Large intestine (tissue), 3 donors: ENCODE results near the gene CLINT1. TPM values are rescaled to one million over a fixed set of nuclear protein-coding genes. Genes with fewer than 3 reads are reported as not detected.
"Not testable (repeated sequence)": the region's sequence is repeated elsewhere in the genome, so short reads cannot be mapped to it uniquely, and the experiment has no call there.

Experiments used
- DNase-seq, 2 donors: peaks; one replicate each; pipeline versions ENCODE4 v3.0.0 to v3.0.0-alpha.2; 2013
- H3K27ac ChIP-seq: one replicate; pipeline ENCODE4 v1.5.1; 2013; ENCODE audit warnings: low read length
- H3K27me3 ChIP-seq: 2 replicates; pipeline ENCODE4 v1.6.1; 2013; ENCODE audit warnings: low read length; ENCODE audit not compliant: control insufficient read depth, insufficient read depth
- H3K36me3 ChIP-seq: 2 replicates; pipeline ENCODE4 v1.6.1; 2013; ENCODE audit warnings: low read length; ENCODE audit not compliant: control insufficient read depth, insufficient read depth
- H3K4me1 ChIP-seq: one replicate; pipeline ENCODE4 v1.6.1; 2013; ENCODE audit warnings: low read length; ENCODE audit not compliant: control insufficient read depth, insufficient read depth
- H3K4me3 ChIP-seq: one replicate; pipeline ENCODE4 v1.5.1; 2013; ENCODE audit warnings: low read length
- H3K9me3 ChIP-seq: one replicate; pipeline ENCODE4 v1.6.1; 2013; ENCODE audit warnings: mild to moderate bottlenecking, low read depth, low read length, moderate library complexity; ENCODE audit not compliant: control insufficient read depth
- WGBS: methylation state at CpG from one replicate; pipeline ENCODE4 v1.1.5; 2013; ENCODE audit warnings: low lambda C conversion rate; ENCODE audit not compliant: insufficient coverage; 5-methylcytosine and 5-hydroxymethylcytosine counted together
- polyA plus RNA-seq: library from polyadenylated mRNA; unstranded; fragments of 120-200 nt; gene quantifications from one replicate; pipeline ENCODE4 v1.2.1, GENCODE V29; 2013

CLINT1 gene
- polyA plus RNA-seq, 1 donor, result 117 TPM

DNA sequence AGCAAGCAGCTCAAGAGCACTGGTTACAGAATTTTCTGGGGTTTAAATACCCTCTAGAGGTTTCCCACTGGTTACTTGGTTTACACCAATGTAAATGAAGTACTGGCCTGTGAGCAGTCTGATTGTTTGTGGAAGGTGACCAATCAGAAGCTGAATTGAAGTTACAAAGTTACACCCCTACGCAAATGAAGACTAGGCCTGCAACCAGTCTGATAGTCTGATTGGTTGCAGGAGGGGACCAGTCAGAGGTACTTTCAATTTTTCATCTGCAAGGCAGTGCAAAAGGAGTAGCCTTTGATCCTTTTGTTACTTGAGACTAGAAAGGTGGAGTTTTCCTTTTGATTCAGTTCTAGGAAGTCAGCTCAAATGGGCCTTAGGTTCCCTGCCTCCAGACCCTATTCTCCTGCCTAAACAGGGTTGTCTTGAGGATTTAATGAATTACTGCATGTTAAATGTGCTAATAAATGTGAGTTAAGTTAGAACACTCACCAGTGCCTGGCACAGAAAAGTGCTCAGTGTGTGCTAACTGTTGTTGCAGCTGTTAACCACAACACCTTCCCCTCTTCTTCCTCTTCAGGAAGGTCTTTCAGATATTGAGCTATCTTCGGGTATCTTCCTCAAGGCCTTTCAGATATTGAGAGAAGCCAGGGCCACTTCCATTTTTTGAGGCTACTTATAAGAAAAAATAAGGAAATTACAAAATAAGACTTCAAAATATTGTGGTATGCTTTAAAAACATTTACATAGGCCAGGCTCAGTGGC lies 32.1 kb upstream of the CLINT1 start:
- peak overlapping the region; percentile 43 for H3K27ac ChIP-seq
- WGBS, result no CpG with 5 or more reads among the region's 2 CpGs
- H3K27me3 ChIP-seq, result no peaks in the 10 kb centered on the region
- peaks cover 12% of the 10 kb centered on the region for H3K4me1 ChIP-seq
- DNase-seq, result peak in 1 of 2 donors; percentile 57
- no peak overlapping the region for H3K4me3 ChIP-seq
- H3K36me3 ChIP-seq, result no peaks in the 10 kb centered on the region
- peaks cover 8% of the 10 kb centered on the region for H3K9me3 ChIP-seq

DNA sequence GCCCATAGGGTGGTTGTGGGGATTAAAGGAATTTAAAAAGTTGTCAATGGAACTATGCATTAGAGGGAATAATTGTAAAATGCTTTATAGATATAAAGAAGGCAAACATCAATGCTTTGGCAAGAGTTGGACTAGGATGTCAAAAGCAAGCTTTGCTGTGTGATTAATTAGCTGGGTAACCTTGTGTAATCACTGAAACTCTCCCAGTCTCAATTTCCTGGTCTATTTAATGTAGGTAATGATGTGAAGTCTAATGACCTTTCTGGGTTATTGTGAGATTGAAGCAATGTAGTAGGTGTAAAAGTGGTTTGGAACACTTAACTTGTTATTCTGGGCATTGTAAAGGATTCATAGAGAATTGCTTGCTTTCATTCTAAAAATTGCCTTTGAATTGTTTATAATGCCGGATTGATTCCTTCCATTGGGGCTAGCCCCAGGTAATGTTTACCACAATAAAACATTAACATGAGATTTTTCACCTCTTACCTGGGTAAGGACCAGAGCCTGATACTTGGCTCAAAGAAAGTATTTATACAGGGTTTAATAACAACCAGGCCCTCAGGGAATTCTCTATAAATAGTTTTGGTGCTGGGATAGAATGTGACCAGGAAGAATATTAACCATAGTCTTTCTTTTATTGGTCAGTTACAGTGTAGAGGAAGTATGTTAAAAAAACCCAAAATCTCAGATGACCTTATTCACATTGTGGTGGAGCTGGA lies 30.0 kb upstream of the CLINT1 start:
- Histone ChIP-seq H3K9me3 (peaks cover 8% of the 10 kb centered on the region), H3K27ac (no peak overlapping the region), H3K36me3 (no peaks in the 10 kb centered on the region), H3K4me1 (peaks cover 12% of the 10 kb centered on the region), H3K4me3 (no peak overlapping the region), H3K27me3 (no peaks in the 10 kb centered on the region)
- WGBS, result 83% methylated on average over 1 of the region's 1 CpG
- DNase-seq, result peak in 1 of 2 donors; percentile 27

DNA sequence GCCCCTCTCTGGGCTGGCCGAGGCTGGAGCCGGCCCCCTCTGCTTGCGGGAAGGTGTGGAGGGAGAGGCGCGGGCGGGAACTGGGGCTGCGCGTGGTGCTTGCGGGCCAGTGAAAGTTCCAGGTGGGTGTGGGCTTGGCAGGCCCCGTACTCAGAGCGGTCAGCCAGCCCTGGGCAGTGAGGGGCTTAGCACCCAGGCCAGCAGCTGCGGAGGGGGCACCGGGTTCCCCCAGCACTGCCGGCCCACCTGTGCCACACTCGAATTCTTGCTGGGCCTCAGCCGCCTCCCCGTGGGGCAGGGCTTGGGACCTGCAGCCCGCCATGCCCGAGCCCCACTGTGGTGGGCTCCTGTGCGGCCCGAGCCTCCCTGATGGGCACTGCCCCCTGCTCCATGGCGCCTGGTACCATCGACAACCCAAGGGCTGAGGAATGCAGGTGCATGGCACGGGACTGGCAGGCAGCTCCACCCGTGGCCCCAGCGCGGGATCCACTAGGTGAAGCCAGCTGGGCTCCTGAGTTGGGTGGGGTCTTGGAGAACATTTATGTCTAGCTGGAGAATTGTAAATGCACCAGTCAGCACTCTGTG lies 27.9 kb upstream of the CLINT1 start:
- WGBS, result no CpG with 5 or more reads among the region's 27 CpGs
- Histone ChIP-seq H3K27me3 (no peaks in the 10 kb centered on the region), H3K4me3 (no peak overlapping the region), H3K27ac (no peak overlapping the region), H3K9me3 (peaks cover 8% of the 10 kb centered on the region), H3K36me3 (no peaks in the 10 kb centered on the region), H3K4me1 (peaks cover 12% of the 10 kb centered on the region)
- DNase-seq, result no peak

DNA sequence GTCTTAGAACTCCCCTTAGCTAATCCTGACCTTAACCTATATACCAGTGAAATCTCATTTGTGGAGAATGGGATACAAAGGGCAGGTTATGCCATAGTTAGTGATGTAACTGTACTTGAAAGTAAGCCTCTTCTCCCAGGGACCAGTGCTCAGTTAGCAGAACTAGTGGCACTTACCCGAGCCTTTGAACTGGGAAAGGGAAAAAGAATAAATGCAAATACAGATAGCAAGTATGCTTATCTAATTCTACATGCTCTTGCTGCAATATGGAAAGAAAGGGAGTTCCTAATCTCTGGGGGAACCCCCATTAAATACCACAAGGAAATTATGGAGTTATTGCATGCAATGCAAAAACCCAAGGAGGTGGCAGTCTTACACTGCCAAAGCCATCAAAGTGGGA lies 26.1 kb upstream of the CLINT1 start:
- not testable (repeated sequence) for H3K36me3 ChIP-seq, H3K27ac ChIP-seq, H3K27me3 ChIP-seq, H3K4me3 ChIP-seq, H3K9me3 ChIP-seq, H3K4me1 ChIP-seq
- DNase-seq, result peak in 1 of 2 donors; percentile 56
- no CpG with 5 or more reads among the region's 1 CpG for WGBS

DNA sequence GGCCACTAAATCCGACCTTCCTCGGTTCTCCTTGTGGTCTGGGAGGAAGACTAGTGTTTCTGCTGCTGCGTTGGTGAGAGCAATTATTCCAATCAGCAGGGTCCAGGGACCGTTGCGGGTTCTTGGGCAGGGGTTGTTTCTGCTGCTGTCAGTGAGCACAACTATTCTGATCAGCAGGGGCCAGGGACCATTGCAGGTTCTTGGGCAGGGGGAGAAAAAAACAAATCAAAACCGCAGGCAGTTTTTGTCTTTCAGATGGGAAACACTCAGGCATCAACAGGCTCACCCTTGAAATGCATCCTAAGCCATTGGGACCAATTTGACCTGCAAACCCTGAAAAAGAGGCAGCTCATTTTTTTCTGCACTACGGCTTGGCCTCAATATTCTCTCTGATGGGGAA lies 22.6 kb upstream of the CLINT1 start:
- H3K27ac ChIP-seq, H3K4me1 ChIP-seq, H3K9me3 ChIP-seq, H3K36me3 ChIP-seq, H3K4me3 ChIP-seq, H3K27me3 ChIP-seq, DNase-seq: not testable (repeated sequence)
- 100% methylated on average over 1 of the region's 7 CpGs for WGBS

DNA sequence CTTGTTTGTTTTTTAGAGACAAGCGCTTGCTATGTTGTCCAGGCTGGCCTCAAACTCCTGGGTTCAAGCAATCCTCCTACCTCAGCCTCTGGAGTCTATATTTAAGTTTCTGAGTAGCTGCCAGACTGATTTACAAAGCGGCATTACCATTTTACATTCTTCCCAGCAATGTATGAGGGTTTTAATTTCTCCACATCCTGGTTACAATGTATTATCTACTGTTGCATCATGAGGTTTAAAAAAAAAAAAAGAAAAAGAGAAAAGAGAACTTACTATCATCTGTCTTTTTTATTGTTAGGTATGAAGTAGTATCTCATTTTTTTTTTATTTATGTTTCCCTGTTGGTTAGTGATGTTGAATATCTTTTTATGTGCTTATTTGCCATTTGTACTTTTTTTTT lies 18.9 kb upstream of the CLINT1 start:
- Histone ChIP-seq H3K9me3 (peaks cover 6% of the 10 kb centered on the region), H3K4me1 (no peaks in the 10 kb centered on the region), H3K27ac (no peak overlapping the region), H3K4me3 (no peak overlapping the region), H3K36me3 (no peaks in the 10 kb centered on the region), H3K27me3 (no peaks in the 10 kb centered on the region)
- no CpG with 5 or more reads among the region's 2 CpGs for WGBS
- no peak for DNase-seq

DNA sequence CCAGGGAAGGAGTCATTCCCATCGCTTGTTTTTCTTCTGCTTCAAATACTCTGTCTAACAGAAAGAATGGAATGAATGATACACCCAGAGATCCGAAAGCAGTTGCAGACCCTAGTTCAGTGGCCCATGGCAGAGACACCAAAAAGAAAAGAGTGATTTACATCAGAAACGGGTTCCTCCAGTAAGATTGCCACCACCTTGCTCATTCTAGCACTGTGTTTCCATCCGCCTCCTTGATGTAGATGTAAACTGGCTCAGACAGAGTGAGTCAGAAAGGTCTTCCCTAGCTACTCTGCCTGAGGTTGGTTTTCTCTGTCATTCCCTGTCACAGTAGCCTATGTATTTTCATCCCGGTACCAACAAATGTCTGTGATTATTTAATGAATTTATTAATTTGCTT lies 15.9 kb upstream of the CLINT1 start:
- Histone ChIP-seq H3K9me3 (peaks cover 6% of the 10 kb centered on the region), H3K27ac (no peak overlapping the region), H3K4me1 (no peaks in the 10 kb centered on the region), H3K27me3 (no peaks in the 10 kb centered on the region), H3K4me3 (no peak overlapping the region), H3K36me3 (no peaks in the 10 kb centered on the region)
- WGBS, result 90% methylated on average over 2 of the region's 5 CpGs
- no peak for DNase-seq

DNA sequence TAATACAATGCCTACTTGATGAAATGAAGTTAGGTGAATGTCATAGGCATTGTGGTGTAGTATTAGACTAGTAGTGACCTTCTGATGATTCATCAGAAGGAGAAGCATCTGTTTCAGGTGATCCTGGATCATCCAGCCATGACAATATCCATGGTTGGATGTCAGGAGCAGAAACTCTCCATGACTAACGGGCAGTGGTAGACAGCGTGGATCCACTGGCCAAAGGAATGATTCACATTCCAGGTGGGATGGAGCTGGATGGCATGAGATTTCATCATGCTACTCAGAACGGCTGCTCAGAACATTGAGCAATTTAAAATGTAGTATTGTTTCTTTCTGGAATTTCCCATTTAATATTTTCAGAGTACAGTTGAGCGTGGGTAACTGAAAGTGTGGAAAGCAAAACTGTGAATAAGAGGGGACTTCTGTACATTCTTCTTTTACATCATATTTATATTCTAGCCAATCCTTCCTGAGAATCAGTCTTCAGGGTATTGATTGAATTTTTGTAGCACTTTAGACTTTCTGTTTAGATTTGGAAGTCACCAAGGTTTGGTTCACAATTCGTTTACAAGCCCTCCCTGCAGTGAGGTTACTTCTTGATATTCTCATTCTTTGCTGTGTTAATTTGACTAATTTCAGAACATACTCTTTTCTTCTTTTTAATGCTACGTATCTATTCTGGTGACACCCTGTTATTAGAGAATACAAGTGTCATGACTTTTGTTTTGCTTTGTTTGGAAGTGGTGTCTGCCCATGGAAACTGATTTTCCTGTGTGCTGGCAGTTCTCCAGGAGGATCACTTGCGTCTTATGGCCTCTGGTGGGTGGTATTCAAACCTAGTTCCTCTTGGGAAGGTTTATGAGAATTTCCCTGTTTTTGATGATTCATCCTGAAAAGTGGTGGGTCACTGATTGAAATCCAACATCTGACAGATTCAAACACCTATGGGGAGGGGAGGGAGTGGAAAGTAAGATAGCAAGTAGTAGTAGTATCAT lies 12.2 kb upstream of the CLINT1 start:
- H3K27me3 ChIP-seq, result no peaks in the 10 kb centered on the region
- H3K36me3 ChIP-seq, result no peaks in the 10 kb centered on the region
- no peak overlapping the region for H3K4me3 ChIP-seq
- H3K4me1 ChIP-seq, result peaks cover 8% of the 10 kb centered on the region
- DNase-seq, result no peak
- H3K27ac ChIP-seq, result no peak overlapping the region
- H3K9me3 ChIP-seq, result peaks cover 3% of the 10 kb centered on the region
- 57% methylated on average over 1 of the region's 7 CpGs for WGBS

DNA sequence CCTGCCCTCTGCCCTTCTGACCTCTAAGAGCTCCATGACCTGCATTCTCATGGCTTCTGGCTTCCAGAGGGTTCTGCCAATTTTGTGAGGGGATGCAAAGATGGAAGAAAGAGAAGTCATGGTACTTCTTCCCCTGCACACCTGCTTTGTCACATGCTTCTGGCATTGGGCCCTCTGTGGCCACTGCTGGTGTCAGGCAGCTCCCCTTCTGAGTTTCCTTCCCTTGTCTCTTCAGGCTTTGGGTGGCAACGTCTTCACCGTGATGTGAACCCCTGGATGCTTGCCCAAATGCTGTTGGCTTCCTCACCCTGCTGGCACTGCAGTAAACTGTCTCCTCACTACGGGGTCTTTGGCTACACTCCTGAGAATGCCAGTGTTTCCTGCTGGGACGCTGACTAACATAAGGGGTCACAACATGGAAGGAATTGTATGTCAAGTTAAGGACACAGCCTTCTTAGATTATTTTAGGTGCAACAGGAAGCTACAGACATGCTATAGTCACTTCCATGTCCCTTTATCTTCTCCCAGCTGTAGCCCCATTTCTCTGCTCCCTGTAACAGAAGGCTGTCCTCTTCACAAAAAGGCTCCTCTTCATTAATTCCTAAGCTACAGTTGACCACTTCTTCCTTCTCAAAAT lies 8.9 kb upstream of the CLINT1 start:
- Histone ChIP-seq H3K9me3 (peaks cover 3% of the 10 kb centered on the region), H3K27me3 (no peaks in the 10 kb centered on the region), H3K36me3 (no peaks in the 10 kb centered on the region), H3K4me1 (peaks cover 12% of the 10 kb centered on the region), H3K27ac (no peak overlapping the region), H3K4me3 (no peak overlapping the region)
- no CpG with 5 or more reads among the region's 4 CpGs for WGBS
- no peak for DNase-seq
